ENCODE results near the gene IQCH. TPM values are rescaled to one million over a fixed set of nuclear protein-coding genes. Genes with fewer than 3 reads are reported as not detected.

IQCH gene
- total RNA-seq, 1 experiment from 2014 or later, result 1.9 TPM

GRCh38 chr15:67240235-67241131, 14.1 kb upstream of the IQCH start:
- Mint-ChIP-seq H3K36me3 (peaks cover 5% of the 10 kb centered on the region), H3K9me3 (no peaks in the 10 kb centered on the region), H3K4me3 (no peak overlapping the region), H3K27me3 (ENCODE audit: low read depth) (no peaks in the 10 kb centered on the region), H3K4me1 (peaks cover 34% of the 10 kb centered on the region), H3K27ac (peak overlapping the region; percentile 28; the same call in 1 of the 2 replicates)
- TF ChIP-seq USF2 (CRISPR knock-in tag; IDR thresholded peaks at IDR 0.05), result no peak
- TF ChIP-seq SP1 (CRISPR knock-in tag; conservative IDR thresholded peaks at IDR 0.05), result no peak
- no peak for TF ChIP-seq PRDM15 (CRISPR knock-in tag; IDR thresholded peaks at IDR 0.05)
- TF ChIP-seq ZNF263 (CRISPR knock-in tag; IDR thresholded peaks at IDR 0.05; ENCODE audit: low read depth), result no peak
- TF ChIP-seq TCF7 (CRISPR knock-in tag; IDR thresholded peaks at IDR 0.05; ENCODE audit: low read depth), result no peak
- TF ChIP-seq NR3C1 (CRISPR knock-in tag; conservative IDR thresholded peaks at IDR 0.05; ENCODE audit: low read depth), result no peak
- no peak for TF ChIP-seq ZNF512 (CRISPR knock-in tag; IDR thresholded peaks at IDR 0.05; ENCODE audit: borderline replicate concordance)
- no peak for TF ChIP-seq MAX (CRISPR knock-in tag; IDR thresholded peaks at IDR 0.05)
- no peak for TF ChIP-seq OVOL2 (CRISPR knock-in tag; IDR thresholded peaks at IDR 0.05; ENCODE audit: borderline replicate concordance)
- no peak for TF ChIP-seq STAT6 (CRISPR knock-in tag; conservative IDR thresholded peaks at IDR 0.05; ENCODE audit: low read depth)
- no peak for TF ChIP-seq CBFB (CRISPR knock-in tag; IDR thresholded peaks at IDR 0.05; ENCODE audit: low read depth)
- no peak for TF ChIP-seq SOX15 (CRISPR knock-in tag; IDR thresholded peaks at IDR 0.05)
- TF ChIP-seq EMX1 (CRISPR knock-in tag; IDR thresholded peaks at IDR 0.05), result no peak
- TF ChIP-seq ESRRA (CRISPR knock-in tag; IDR thresholded peaks at IDR 0.05; ENCODE audit: borderline replicate concordance), result no peak
- no peak for TF ChIP-seq TP53 (CRISPR knock-in tag; IDR thresholded peaks at IDR 0.05)
- ATAC-seq, result peak; percentile 60
- no peak for DNase-seq (ENCODE audit: low spot score)
- ChIA-PET CTCF (interaction anchor here (0.6 to 2.7 kb wide), 14 partner anchors 9 to 297 kb away, joined by 3 to 17 read pairs (median 4); partner anchors contain the start of gene AAGAB), POLR2A (no interaction called here)
